ENCODE measurements around the gene IL1RN. TPM values are rescaled to one million over a fixed set of nuclear protein-coding genes. Genes with fewer than 3 reads are reported as not detected.

IL1RN gene
- polyA plus RNA-seq, 1 donor from 2014 or later: not detected

- peak; percentile 69 for TF ChIP-seq RAD21 (conservative IDR thresholded peaks at IDR 0.05)
- TF ChIP-seq, protein P1, sequence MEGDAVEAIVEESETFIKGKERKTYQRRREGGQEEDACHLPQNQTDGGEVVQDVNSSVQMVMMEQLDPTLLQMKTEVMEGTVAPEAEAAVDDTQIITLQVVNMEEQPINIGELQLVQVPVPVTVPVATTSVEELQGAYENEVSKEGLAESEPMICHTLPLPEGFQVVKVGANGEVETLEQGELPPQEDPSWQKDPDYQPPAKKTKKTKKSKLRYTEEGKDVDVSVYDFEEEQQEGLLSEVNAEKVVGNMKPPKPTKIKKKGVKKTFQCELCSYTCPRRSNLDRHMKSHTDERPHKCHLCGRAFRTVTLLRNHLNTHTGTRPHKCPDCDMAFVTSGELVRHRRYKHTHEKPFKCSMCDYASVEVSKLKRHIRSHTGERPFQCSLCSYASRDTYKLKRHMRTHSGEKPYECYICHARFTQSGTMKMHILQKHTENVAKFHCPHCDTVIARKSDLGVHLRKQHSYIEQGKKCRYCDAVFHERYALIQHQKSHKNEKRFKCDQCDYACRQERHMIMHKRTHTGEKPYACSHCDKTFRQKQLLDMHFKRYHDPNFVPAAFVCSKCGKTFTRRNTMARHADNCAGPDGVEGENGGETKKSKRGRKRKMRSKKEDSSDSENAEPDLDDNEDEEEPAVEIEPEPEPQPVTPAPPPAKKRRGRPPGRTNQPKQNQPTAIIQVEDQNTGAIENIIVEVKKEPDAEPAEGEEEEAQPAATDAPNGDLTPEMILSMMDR (IDR thresholded peaks at IDR 0.05; ENCODE audit: poor library complexity, severe bottlenecking): peak; percentile 81
- no peak for TF ChIP-seq MXI1 (conservative IDR thresholded peaks at IDR 0.05; ENCODE audit: poor library complexity, severe bottlenecking)
- peak; percentile 83 for TF ChIP-seq SMC3 (conservative IDR thresholded peaks at IDR 0.05; ENCODE audit: poor library complexity)
- H3K4me2 ChIP-seq (ENCODE audit: low read length): no peak overlapping the region
- H2AFZ ChIP-seq (ENCODE audit: low read depth, low read length): no peak overlapping the region
Measured at GRCh38 chr2:113138428-113139322, 11.3 kb downstream of the IL1RN start.

DNA sequence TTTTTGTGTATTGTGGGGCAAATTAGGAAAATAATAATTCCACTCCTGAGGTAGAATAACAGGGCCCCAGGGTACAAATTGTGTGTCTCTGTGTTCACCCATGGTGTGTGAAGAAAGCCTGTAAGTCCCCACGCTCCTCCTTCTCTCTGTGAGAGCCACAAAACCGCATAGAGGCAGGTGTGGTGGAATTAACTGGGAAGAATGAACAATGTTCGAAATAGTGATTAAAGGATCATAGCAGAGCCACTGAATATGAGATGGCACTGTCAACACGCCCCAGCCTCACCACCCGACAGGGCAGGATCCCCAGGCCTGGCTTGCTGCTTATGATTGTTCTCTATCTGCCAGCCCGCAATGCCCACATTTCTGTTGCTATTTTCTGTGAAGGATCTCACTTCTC, 14.1 kb downstream of the IL1RN start:
- no peak overlapping the region for H3K27ac ChIP-seq (ENCODE audit: low read length)
- TF ChIP-seq TAF1 (IDR thresholded peaks at IDR 0.05; ENCODE audit: low read depth): no peak
- TF ChIP-seq POLR2AphosphoS5 (IDR thresholded peaks at IDR 0.05): no peak
- H2AFZ ChIP-seq (ENCODE audit: low read depth, low read length): no peak overlapping the region

More at GRCh38 chr2:113138428-113139322, 11.3 kb downstream of the IL1RN start:
- Histone ChIP-seq H4K20me1 (ENCODE audit: insufficient read depth) (no peaks in the 10 kb centered on the region), H3K9ac (ENCODE audit: low read length) (no peak overlapping the region), H3K4me3 (ENCODE audit: low read length) (no peak overlapping the region), H3K27ac (ENCODE audit: low read length) (no peak overlapping the region), H3K79me2 (replicated peaks; ENCODE audit: insufficient read depth, low read length) (no peaks in the 10 kb centered on the region), H3K27me3 (ENCODE audit: insufficient read depth, low read depth, low read length) (no peaks in the 10 kb centered on the region), H3K36me3 (ENCODE audit: insufficient read depth, low read length) (no peaks in the 10 kb centered on the region), H3K9me2 (ENCODE audit: insufficient read depth, low read length) (no peaks in the 10 kb centered on the region), H3F3A (ENCODE audit: insufficient read depth, low read length, poor library complexity, severe bottlenecking) (no peaks in the 10 kb centered on the region), H3K9me3 (ENCODE audit: low read length) (no peaks in the 10 kb centered on the region)

GRCh38 chr2:113142290-113142689, 14.9 kb downstream of the IL1RN start:
- no peak for TF ChIP-seq EP300 (conservative IDR thresholded peaks at IDR 0.05; ENCODE audit: poor library complexity, severe bottlenecking)
- no peak for TF ChIP-seq MXI1 (conservative IDR thresholded peaks at IDR 0.05; ENCODE audit: poor library complexity, severe bottlenecking)
- TF ChIP-seq POLR2AphosphoS5 (IDR thresholded peaks at IDR 0.05): no peak
- TF ChIP-seq SMC3 (conservative IDR thresholded peaks at IDR 0.05; ENCODE audit: poor library complexity): no peak
- TF ChIP-seq TAF1 (IDR thresholded peaks at IDR 0.05; ENCODE audit: low read depth): no peak
- TF ChIP-seq, protein P1 (IDR thresholded peaks at IDR 0.05; ENCODE audit: poor library complexity, severe bottlenecking): no peak
- TF ChIP-seq RAD21 (conservative IDR thresholded peaks at IDR 0.05): no peak
- no peak for TF ChIP-seq EZH2 (IDR thresholded peaks at IDR 0.05; ENCODE audit: borderline replicate concordance, insufficient read depth, low read length, poor library complexity, severe bottlenecking)
- TF ChIP-seq, protein P2, sequence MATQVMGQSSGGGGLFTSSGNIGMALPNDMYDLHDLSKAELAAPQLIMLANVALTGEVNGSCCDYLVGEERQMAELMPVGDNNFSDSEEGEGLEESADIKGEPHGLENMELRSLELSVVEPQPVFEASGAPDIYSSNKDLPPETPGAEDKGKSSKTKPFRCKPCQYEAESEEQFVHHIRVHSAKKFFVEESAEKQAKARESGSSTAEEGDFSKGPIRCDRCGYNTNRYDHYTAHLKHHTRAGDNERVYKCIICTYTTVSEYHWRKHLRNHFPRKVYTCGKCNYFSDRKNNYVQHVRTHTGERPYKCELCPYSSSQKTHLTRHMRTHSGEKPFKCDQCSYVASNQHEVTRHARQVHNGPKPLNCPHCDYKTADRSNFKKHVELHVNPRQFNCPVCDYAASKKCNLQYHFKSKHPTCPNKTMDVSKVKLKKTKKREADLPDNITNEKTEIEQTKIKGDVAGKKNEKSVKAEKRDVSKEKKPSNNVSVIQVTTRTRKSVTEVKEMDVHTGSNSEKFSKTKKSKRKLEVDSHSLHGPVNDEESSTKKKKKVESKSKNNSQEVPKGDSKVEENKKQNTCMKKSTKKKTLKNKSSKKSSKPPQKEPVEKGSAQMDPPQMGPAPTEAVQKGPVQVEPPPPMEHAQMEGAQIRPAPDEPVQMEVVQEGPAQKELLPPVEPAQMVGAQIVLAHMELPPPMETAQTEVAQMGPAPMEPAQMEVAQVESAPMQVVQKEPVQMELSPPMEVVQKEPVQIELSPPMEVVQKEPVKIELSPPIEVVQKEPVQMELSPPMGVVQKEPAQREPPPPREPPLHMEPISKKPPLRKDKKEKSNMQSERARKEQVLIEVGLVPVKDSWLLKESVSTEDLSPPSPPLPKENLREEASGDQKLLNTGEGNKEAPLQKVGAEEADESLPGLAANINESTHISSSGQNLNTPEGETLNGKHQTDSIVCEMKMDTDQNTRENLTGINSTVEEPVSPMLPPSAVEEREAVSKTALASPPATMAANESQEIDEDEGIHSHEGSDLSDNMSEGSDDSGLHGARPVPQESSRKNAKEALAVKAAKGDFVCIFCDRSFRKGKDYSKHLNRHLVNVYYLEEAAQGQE (IDR thresholded peaks at IDR 0.05; ENCODE audit: borderline replicate concordance): no peak
- no peaks in the 10 kb centered on the region for H3K9me2 ChIP-seq (ENCODE audit: insufficient read depth, low read length)
- H3K9me3 ChIP-seq (ENCODE audit: low read length): no peaks in the 10 kb centered on the region
- H4K20me1 ChIP-seq (ENCODE audit: insufficient read depth): no peaks in the 10 kb centered on the region
- no peaks in the 10 kb centered on the region for H3K36me3 ChIP-seq (ENCODE audit: insufficient read depth, low read length)
- no peaks in the 10 kb centered on the region for H3F3A ChIP-seq (ENCODE audit: insufficient read depth, low read length, poor library complexity, severe bottlenecking)
- no peak overlapping the region for H3K27ac ChIP-seq (ENCODE audit: low read length)
- no peaks in the 10 kb centered on the region for H3K27me3 ChIP-seq (ENCODE audit: insufficient read depth, low read depth, low read length)
- H2AFZ ChIP-seq (ENCODE audit: low read depth, low read length): no peak overlapping the region
- H3K79me2 ChIP-seq (replicated peaks; ENCODE audit: insufficient read depth, low read length): no peaks in the 10 kb centered on the region
- no peak overlapping the region for H3K9ac ChIP-seq (ENCODE audit: low read length)
- H3K4me2 ChIP-seq (ENCODE audit: low read length): no peak overlapping the region
- H3K4me3 ChIP-seq (ENCODE audit: low read length): no peak overlapping the region

More for the DNA sequence above, 14.1 kb downstream of the IL1RN start:
- Histone ChIP-seq H4K20me1 (ENCODE audit: insufficient read depth) (no peaks in the 10 kb centered on the region), H3K9me2 (ENCODE audit: insufficient read depth, low read length) (no peaks in the 10 kb centered on the region), H3F3A (ENCODE audit: insufficient read depth, low read length, poor library complexity, severe bottlenecking) (no peaks in the 10 kb centered on the region), H3K4me2 (ENCODE audit: low read length) (no peak overlapping the region), H3K9me3 (ENCODE audit: low read length) (no peaks in the 10 kb centered on the region), H3K4me3 (ENCODE audit: low read length) (no peak overlapping the region), H3K9ac (ENCODE audit: low read length) (no peak overlapping the region), H3K27me3 (ENCODE audit: insufficient read depth, low read depth, low read length) (no peaks in the 10 kb centered on the region), H3K79me2 (replicated peaks; ENCODE audit: insufficient read depth, low read length) (no peaks in the 10 kb centered on the region), H3K36me3 (ENCODE audit: insufficient read depth, low read length) (no peaks in the 10 kb centered on the region)

All from neural cell (in vitro differentiated cells).